Amniotic epithelial cell (primary cell): ENCODE data around the gene SH3BGRL3.
"Not testable (repeated sequence)": the region's sequence is repeated elsewhere in the genome, so short reads cannot be mapped to it uniquely, and the experiment has no call there.

Source experiments
- DNase-seq: peaks from one replicate; pipeline ENCODE4 v3.0.0-alpha.2; 2010; ENCODE audit warnings: low read depth

SH3BGRL3 gene

GRCh38 chr1:26317146-26317545 is 37.3 kb downstream of the SH3BGRL3 start:
- no peak for DNase-seq

GRCh38 chr1:26317612-26318337 is 37.9 kb downstream of the SH3BGRL3 start, which contains the start of gene CD52:
Gene CD52, plus strand, starts transcription at chr1:26317958. Its CDS starts 60 bp downstream, at chr1:26318018.
- no peak for DNase-seq

GRCh38 chr1:26318338-26319064 is 38.6 kb downstream of the SH3BGRL3 start:
- DNase-seq = no peak

GRCh38 chr1:26320896-26321295 is 41.0 kb downstream of the SH3BGRL3 start:
- DNase-seq = no peak

GRCh38 chr1:26321315-26322041 is 41.6 kb downstream of the SH3BGRL3 start:
- peak; percentile 67 for DNase-seq

GRCh38 chr1:26322042-26322331 is 42.1 kb downstream of the SH3BGRL3 start:
- DNase-seq = no peak

GRCh38 chr1:26323382-26323781 is 43.5 kb downstream of the SH3BGRL3 start:
- no peak for DNase-seq

GRCh38 chr1:26324550-26324949 is 44.7 kb downstream of the SH3BGRL3 start:
- no peak for DNase-seq

- DNase-seq = no peak
These were observed 48.1 kb downstream of the SH3BGRL3 start for GRCh38 chr1:26327956-26328362.

- DNase-seq = no peak
These were observed 48.7 kb downstream of the SH3BGRL3 start for GRCh38 chr1:26328597-26328996.

GRCh38 chr1:26329380-26329779 is 49.5 kb downstream of the SH3BGRL3 start:
- DNase-seq = not testable (repeated sequence)

- DNase-seq = no peak
These were observed 50.4 kb downstream of the SH3BGRL3 start for GRCh38 chr1:26330276-26330675.
